ENCODE results near the gene SLC7A5. TPM values are rescaled to one million over a fixed set of nuclear protein-coding genes. Genes with fewer than 3 reads are reported as not detected.
"Not testable (repeated sequence)": the region's sequence is repeated elsewhere in the genome, so short reads cannot be mapped to it uniquely, and the experiment has no call there.

The SLC7A5 gene
- 6.9 TPM for polyA plus RNA-seq

DNA sequence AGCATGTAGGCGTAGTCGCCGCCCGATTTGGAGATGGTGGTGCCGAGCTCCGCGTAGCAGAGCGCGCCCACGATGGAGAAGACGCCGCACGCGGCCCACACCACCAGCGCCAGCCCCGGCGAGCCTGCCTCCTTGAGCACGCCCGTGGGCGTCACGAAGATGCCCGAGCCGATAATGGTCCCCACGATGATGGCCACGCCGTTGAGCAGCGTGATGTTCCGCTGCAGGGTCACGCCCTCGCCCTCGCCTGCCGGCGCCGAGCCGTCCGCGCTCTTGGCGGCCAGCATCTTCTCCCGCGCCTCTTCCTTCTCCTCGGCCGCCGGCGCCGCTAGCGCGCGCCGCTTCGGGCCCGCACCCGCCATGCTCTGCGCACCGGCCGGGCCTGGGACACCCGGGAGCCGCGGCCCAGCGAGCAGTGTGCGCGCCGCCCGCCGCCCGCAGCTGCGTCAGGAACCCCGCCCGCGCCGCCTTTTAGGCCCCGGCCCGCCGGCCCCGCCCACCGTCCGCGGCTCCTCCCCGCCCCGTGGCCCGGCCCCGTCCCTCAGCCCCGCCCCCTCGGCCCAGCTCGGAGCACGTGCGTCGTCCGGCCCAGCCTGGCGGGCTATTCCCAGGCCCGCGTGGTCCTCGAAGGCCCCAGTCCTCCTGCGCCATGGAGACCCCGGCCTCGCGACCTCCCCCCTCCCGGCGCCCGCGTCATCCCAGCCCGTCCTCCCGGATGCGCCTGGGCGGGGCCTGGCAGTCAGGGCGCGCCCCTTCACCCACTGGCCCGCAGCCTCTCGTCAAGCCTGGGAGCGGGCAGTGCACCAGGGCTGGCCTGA is at the start of gene SLC7A5:
TSS of gene SLC7A5 (minus strand) at position 447 of the 818 bp plus-strand sequence. CDS start at position 362, 85 bp downstream.
- peaks cover 16 to 27% (median 22%) of the 10 kb centered on the region in 3 donors for H3K4me1 Mint-ChIP-seq
- peak within 1 kb of the TSS; percentile 85 to 94 (median 94) for H3K4me3 Mint-ChIP-seq
- not testable (repeated sequence) for H3K9me3 Mint-ChIP-seq, H3K27me3 Mint-ChIP-seq, H3K36me3 Mint-ChIP-seq
- H3K27ac Mint-ChIP-seq: peak within 1 kb of the TSS; percentile 87 to 95 (median 88)

DNA sequence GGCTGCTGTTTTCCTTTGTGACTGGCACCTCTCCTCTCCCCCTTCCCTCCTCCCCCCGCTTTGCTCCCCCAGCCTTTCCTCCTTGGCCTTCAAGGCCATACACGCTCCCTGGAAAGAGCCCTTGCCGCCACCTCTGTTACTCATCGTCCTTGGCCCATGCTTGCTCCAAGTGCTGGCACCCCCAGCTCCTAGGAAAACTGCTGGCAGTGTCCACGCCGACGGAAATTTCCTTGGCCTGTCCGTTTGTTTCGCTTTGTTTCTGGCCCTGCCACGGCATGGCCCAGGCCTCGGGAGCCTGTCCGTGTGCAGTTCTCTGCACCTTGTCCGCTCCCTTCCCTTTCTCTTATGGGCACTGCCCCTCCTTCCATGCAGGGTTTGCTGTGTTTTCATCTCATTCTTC is 49.0 kb upstream of the SLC7A5 start:
- no peak overlapping the region for H3K4me3 Mint-ChIP-seq
- no peaks in the 10 kb centered on the region for H3K9me3 Mint-ChIP-seq
- peak overlapping the region in 2 of 3 donors; percentile 84 to 85 for H3K27ac Mint-ChIP-seq

DNA sequence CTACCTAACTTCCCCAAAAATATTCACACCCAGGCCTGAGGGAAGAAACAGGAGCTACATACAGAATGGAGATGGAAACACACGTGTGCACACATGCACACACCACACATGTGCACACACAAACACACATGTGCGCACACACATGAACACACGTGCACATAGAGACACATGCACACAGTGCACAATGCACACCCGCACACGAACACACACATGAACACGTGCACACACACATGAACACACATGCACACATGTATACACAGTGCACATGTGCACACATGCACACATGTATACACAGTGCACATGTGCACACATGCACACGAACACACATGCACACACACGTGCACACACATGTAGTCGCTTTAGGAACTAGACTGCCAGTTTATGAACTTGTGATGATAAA is 48.2 kb upstream of the SLC7A5 start:
- Mint-ChIP-seq H3K36me3 (no peaks in the 10 kb centered on the region), H3K27ac (peak overlapping the region in 1 of 3 donors; percentile 67), H3K4me1 (peaks cover 0 to 3% (median 0%) of the 10 kb centered on the region in 3 donors), H3K27me3 (peaks cover 18% of the 10 kb centered on the region), H3K9me3 (no peaks in the 10 kb centered on the region), H3K4me3 (no peak overlapping the region)

More for the DNA sequence above, 49.0 kb upstream of the SLC7A5 start:
- H3K27me3 Mint-ChIP-seq: peaks cover 16% of the 10 kb centered on the region
- H3K36me3 Mint-ChIP-seq: no peaks in the 10 kb centered on the region
- peaks cover 0 to 3% (median 0%) of the 10 kb centered on the region in 3 donors for H3K4me1 Mint-ChIP-seq

DNA sequence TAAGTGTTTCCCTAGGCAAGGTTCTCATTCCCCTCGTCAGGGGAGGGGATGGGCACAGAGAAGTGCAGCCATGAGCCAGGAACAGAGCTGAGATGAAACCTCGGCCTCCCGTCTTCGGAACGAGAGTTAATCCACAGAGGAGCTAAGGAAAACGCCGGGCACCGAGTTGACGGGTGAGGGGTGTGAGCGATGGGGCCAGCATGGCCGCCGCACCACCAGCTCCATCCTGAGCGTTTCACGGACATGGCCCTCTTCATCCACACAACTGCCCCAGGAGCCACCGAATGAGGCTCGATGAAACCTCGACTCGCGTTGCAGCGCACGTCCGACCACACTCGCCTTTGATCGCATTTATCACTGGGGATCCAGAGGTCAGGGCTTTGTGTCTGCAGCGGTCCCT is 45.5 kb upstream of the SLC7A5 start:
- Mint-ChIP-seq H3K27me3 (peaks cover 15% of the 10 kb centered on the region), H3K4me3 (no peak overlapping the region), H3K27ac (no peak overlapping the region), H3K9me3 (no peaks in the 10 kb centered on the region), H3K36me3 (no peaks in the 10 kb centered on the region), H3K4me1 (peaks cover 0 to 3% (median 0%) of the 10 kb centered on the region in 3 donors)

DNA sequence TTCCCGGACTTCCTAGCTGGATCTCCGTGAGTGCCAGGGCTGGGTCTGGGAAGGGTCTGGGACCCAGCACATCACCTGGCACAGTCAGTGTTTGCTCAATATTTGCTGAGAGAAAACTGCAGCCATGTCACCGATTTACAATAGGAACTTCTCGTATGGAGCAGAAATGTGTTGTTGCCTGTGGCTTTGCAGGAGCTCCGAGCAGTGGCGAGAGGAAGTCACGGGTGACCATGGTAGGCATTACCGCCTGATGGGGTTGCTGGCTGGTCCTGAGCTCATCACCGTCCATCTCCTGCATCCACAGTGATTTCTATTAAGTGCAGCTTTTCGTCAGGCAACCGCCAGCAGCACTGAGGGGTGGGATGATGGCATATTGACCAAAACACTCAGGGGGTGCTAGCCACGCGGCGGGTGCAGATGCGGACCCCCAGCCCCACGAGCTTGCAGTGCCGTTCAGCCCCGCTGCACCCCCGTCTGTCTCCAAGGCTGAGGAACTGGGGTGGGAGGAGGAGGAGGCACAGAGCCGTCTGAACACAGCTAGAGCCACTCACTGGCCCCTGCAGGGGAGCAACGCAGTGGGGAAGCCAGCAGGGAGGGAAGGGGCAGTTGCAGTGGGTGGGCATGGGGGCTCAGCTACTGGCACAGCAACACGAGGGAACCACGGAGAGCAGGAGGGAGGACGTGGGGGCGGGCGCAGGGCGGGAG is 44.9 kb upstream of the SLC7A5 start:
- not testable (repeated sequence) for H3K4me1 Mint-ChIP-seq, H3K27ac Mint-ChIP-seq, H3K4me3 Mint-ChIP-seq, H3K36me3 Mint-ChIP-seq, H3K9me3 Mint-ChIP-seq
- H3K27me3 Mint-ChIP-seq: peaks cover 17% of the 10 kb centered on the region

DNA sequence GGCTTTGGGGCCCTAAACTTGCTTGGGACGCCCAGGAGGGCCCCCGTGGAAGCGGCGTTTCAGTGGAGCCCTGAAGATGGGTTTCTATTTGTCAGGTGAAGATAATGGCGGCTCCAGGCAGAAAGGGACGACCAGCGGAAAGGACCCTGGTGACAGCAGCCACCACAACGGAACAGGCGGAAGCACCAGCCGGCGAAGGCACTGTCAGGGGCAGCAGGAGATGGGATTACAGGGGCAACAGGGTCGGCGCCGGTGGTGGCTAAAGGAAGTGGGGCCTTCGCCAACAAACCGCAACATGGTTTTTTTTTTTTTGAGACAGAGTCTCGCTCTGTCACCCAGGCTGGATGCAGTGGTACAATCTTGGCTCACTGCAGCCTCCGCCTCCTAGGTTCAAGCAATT is 43.4 kb upstream of the SLC7A5 start:
- H3K4me3 Mint-ChIP-seq: not testable (repeated sequence)

DNA sequence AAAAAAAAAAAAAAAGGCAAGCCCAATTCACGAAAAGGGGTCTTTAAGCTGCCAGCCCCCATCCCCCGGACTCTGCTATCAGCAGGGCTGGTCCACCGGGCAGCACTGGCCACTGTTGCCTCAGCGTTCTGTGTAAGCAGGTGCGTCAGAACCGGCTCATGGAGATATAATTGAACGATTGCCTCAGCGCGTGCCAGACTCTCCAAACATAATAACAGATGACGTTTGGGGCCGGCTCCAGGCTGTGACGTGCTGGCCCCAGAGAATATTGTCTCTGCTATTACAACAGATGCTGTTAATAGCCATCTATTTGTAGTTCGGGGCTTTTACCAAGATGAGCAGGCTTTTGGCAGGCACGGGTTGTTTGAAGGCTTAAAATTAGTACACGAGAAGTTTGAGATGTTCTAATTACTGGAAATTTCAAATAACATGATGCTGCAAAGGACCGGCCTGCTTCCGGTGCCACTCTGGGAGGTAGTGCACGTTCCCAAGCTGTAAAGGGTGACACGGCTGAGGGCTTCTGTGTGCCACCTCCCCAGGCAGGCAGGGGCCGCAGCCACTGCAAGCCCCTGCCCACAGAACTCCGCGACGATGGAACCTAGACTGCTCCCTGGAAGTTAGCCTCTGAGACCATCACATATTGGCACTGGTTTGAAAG is 41.9 kb upstream of the SLC7A5 start:
- H3K9me3 Mint-ChIP-seq, H3K27ac Mint-ChIP-seq, H3K4me1 Mint-ChIP-seq, H3K4me3 Mint-ChIP-seq, H3K36me3 Mint-ChIP-seq: not testable (repeated sequence)
- peaks cover 14% of the 10 kb centered on the region for H3K27me3 Mint-ChIP-seq

More for the DNA sequence above, 43.4 kb upstream of the SLC7A5 start:
- H3K9me3 Mint-ChIP-seq, H3K4me1 Mint-ChIP-seq, H3K36me3 Mint-ChIP-seq: not testable (repeated sequence)
- Mint-ChIP-seq H3K27ac (peak overlapping the region in 1 of 3 donors; percentile 53), H3K27me3 (peaks cover 14% of the 10 kb centered on the region)

DNA sequence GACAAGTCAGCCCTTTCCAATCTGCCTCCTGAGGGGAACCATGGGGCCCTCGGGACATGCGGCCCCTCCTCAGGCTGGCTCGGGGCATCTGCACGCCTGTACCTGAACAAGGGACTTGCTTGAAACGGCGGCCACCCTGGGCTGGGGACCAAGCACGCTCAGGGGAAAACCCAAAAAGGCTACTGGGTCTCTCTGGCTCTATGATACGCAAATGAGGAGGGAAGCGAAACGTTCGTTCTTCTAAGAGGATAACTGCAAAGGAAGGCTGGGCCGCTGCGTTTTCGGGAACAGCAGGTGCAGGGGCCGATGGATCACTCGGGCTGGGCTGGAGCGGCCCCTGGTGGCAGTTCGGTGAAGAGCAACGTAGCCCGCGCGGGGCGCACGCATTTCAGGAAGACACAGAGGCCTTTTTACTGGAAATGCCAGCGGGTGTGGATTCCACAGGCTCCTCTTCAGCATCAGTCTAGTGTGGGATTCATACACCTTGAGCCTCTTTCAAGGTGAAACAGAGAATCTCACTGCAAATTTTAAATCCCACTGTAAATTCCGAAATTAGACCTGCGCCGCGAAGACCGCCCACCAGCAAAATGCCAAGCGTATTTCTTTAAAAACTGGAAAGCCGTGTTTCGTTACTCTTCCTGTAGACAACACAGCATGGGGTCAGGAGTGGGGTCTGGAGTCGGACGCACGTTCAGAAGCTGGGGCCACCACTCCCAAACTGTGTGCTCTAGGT is 40.1 kb upstream of the SLC7A5 start:
- H3K27ac Mint-ChIP-seq: peak overlapping the region; percentile 1 to 56 (median 8)
- H3K36me3 Mint-ChIP-seq, H3K4me1 Mint-ChIP-seq, H3K27me3 Mint-ChIP-seq, H3K9me3 Mint-ChIP-seq: not testable (repeated sequence)
- peak overlapping the region in 2 of 4 donors; percentile 53 to 68 for H3K4me3 Mint-ChIP-seq

DNA sequence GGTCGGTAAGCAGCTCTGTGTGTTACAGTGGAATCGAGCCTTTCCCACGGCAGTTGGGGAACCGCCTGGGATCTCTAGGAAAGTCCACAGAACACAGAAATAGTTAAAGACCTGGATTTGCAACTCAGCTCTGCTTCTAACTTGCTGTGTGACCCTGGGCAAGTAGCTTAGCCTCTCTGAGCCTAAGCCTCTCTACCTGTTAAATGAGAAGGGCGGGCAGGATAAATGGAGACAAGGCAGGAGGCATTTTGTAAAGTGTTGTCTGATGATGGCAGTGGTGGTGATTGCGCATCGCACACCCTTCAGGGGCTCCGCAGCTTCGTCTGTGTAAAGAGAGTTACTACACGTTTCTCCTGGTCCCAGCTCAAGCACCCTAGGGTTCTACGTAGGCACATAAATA is 38.8 kb upstream of the SLC7A5 start:
- not testable (repeated sequence) for H3K9me3 Mint-ChIP-seq, H3K27me3 Mint-ChIP-seq, H3K27ac Mint-ChIP-seq, H3K4me3 Mint-ChIP-seq, H3K36me3 Mint-ChIP-seq, H3K4me1 Mint-ChIP-seq

DNA sequence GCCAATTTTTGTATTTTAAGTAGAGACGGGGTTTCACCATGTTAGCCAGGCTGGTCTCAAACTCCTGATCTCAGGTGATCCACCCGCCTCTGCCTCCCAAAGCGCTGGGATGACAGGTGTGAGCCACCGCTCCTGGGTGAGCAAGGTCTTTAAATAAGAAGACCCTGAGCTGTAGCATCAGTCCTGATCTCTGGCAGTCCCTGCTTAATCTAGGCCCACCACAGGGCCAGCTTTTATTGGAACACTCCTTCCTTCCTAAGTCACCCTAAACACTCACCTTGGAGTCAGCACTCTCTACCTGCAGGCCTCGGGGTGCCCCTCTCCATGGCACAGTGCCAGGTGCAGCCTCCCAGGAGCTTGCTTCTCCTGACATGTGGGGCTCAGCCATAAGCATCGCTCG is 36.2 kb upstream of the SLC7A5 start:
- H3K9me3 Mint-ChIP-seq, H3K4me1 Mint-ChIP-seq: not testable (repeated sequence)

DNA sequence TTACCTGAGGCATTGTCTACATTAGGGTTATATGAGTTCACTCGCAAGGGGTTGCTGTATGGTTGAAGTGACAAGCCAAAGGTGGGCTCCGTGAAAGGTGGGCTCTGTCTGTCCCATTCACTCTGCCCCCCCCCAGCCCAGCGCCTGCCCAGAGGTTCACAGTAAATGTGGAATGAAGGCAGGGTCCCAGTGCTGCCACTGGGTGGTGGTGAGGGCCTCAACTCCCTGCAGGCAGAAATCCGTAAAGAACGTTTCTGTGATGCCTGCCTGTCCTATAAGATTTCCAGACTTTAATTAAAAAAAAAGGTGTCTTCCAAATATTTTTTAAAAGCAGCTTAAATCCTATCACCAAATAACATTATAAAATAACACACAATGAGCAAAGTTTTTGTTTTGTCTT is 35.7 kb upstream of the SLC7A5 start:
- H3K9me3 Mint-ChIP-seq, H3K4me3 Mint-ChIP-seq, H3K4me1 Mint-ChIP-seq, H3K27ac Mint-ChIP-seq, H3K36me3 Mint-ChIP-seq, H3K27me3 Mint-ChIP-seq: not testable (repeated sequence)

More for the DNA sequence above, 36.2 kb upstream of the SLC7A5 start:
- not testable (repeated sequence) for H3K27ac Mint-ChIP-seq, H3K36me3 Mint-ChIP-seq, H3K4me3 Mint-ChIP-seq, H3K27me3 Mint-ChIP-seq

DNA sequence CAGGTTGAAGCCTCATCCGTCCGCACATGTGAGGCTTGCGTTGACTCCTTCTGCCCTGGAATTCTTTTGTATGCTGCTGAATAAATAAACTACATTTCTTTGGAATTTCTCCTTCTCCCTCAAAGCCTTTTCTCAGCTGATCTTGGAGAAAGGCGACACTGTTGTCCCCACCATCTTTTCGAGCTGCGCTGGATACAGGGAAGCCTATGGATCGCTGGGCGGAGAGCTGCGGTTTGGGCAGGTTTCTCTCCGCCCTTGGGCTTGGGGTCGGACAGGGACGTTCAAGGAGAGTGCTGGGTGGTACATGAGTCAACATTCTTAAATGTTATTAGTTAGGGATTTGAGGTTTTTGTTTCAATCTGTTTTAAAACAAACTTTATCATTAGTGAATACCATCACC is 31.2 kb upstream of the SLC7A5 start:
- H3K27me3 Mint-ChIP-seq: peaks cover 16% of the 10 kb centered on the region
- H3K27ac Mint-ChIP-seq, H3K36me3 Mint-ChIP-seq, H3K4me3 Mint-ChIP-seq, H3K9me3 Mint-ChIP-seq, H3K4me1 Mint-ChIP-seq: not testable (repeated sequence)

DNA sequence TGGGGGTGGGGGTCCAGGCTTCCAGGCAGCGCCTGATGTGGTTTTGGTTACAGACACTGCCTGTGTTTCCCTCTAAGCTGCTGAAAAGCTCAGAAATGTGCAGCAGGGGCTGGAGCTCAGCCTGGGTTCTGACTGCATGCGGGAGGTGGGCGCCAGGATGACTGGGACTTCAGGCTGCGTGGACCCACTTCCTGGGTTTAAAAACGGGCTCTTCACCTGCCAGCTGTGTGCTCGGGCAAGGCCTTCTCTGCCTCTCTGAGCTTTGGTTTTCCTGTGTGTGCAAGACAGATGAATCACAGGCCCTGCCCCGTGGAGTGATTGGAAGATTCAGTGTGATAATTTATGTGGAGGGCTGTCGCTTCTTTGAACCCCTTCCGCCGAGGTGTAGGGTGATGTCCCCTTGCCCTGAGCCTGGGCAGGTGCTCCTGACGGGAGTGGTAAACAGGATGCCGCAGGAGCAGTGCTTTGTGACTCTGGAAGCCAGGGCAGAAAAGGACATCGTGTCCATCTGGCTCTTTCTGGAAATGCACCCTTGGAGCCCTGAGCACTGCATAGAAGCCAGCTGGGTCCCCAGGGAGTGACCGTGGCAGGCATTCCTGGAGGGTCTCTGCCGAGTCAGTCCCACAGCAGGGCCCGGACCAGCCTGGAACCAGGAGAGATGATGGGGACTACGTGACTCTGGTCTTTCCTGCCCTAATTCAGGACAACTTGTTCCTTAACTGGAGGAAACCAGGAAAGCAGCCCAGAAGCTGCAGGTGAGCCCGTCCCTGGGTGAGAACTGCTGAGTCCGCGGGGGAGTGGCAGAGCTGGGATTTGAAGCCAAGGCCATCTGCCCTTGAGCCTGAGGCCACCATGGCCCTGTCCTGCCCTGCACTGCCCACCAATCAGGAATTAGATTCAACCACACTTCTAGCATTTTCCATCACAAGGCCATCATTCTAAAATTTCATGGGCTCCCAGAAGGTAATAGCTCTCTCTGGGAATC is 28.5 kb upstream of the SLC7A5 start:
- no peaks in the 10 kb centered on the region for H3K9me3 Mint-ChIP-seq
- peaks cover 16% of the 10 kb centered on the region for H3K27me3 Mint-ChIP-seq
- no peak overlapping the region for H3K4me3 Mint-ChIP-seq
- H3K4me1 Mint-ChIP-seq: peaks cover 3 to 6% (median 5%) of the 10 kb centered on the region in 3 donors
- peak overlapping the region in 1 of 3 donors; percentile 84 for H3K27ac Mint-ChIP-seq
- no peaks in the 10 kb centered on the region for H3K36me3 Mint-ChIP-seq

DNA sequence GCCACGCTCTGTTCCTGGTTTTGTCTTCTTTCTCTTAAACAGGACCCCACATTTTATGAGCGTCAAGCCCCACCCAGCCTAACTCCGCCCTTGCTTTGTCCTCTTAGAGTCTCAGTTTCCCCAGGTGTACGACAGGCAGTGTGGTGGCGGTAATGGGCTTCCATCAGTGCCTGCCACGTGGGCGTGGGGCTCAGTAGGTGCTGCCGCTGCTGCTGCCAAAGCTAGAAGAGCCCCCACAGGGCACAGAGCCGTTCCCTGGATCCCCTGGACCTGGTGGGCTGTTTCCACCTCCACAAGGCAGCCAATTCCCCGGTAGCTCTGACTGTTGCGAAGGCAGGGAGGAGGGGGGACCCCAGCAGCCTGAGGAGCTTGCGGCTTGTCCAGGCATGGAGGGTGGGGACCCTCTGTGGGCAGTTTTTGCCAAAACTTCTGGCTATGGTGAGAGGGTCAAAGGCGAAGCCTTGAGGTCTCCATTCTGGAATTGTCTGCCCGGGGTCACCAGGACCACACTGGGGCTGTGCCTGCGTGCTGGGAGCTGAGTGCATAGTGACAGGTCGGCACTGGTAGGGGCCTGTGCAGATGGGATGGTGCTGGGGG is 27.7 kb upstream of the SLC7A5 start:
- H3K4me3 Mint-ChIP-seq, H3K36me3 Mint-ChIP-seq, H3K9me3 Mint-ChIP-seq, H3K4me1 Mint-ChIP-seq: not testable (repeated sequence)
- Mint-ChIP-seq H3K27me3 (peaks cover 16% of the 10 kb centered on the region), H3K27ac (peak overlapping the region in 1 of 3 donors; percentile 84)

Data from IgD-negative memory B cell (primary cell).